GM21423 (cell line): ENCODE data around the gene ATP6V0E1.
"Not testable (repeated sequence)": the region's sequence is repeated elsewhere in the genome, so short reads cannot be mapped to it uniquely, and the experiment has no call there.

Experiments
- ATAC-seq: cut with Tn5 transposase; IDR thresholded peaks from one replicate; pipeline ENCODE4 v1.9.1; 2021; ENCODE audit warnings: mild to moderate bottlenecking, moderate library complexity; ENCODE audit not compliant: unreplicated experiment

Gene ATP6V0E1

GRCh38 chr5:173032730-173033129, 49.2 kb downstream of the ATP6V0E1 start:
- no peak for ATAC-seq

DNA sequence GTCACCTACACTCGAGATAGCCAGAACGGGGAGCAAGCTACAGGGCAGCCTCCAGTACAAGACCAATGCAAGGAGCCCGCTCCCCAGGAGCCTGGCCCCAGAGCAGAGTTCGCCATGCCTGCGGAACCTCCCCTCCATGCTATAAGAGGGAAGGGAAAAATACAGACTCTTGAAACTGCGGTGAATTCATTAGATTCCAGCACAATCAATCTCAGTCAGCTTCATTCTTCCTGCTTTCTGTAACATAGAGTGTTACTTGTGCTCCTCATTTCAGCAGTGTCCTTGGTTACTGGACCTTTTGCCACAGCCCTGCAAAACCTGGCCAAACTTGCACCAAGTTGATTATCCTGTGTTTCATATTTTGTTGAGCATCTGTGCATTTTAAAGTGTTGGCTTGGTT, 50.4 kb downstream of the ATP6V0E1 start:
- no peak for ATAC-seq

DNA sequence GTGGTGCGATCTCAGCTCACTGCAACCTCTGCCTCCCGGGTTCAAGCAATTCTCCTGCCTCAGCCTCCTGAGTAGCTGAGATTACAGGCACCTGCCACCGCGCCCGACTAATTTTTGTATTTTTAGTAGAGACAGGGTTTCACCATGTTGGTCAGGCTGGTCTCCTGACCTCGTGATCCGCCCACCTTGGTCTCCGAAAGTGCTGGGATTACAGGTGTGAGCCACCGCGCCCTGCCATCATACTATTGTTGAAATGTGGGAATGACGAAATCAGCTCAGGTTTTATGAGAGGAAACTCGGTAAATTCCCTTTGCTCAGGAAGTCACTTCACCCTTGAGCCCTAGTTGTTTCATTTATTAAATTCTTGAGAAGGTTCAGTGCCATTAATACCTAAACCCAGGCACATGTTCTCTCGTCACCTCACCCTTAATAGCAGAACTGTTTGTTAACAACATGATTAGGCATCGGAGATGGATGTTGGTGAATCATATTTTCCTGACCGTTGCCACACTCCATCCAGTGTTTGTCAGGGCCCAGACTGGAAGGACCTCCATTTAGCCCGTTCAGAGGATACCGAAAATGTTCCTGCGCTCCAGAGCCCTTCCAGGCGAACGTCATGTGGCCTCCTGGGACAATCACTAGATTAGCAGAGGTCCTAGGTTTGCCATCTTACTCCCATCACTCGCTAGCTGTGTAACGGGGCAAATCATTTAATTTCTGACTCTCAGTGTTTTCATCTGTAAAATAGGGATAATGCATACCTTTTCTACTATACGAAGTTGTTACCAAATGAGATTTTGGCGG, 52.5 kb downstream of the ATP6V0E1 start:
- ATAC-seq = peak; percentile 55

DNA sequence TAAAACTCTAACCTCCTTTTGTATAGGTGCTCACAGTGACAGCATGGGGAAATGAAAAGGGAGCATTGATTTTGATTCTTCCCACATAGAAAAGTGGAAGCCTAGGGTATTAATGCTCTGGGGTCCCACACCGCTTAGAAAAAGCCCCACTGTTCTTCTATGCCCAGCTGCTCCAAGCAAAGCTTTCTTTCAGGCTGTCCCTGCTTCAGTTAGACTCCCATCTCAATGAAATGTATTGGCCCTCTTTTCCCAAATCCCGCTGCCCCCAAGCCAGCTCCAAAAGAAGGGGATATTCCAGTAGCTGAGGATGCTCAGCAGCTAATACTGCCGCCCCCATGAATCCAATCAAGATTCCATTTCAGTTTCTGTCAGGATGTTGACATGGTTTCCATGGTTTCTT, 55.6 kb downstream of the ATP6V0E1 start:
- ATAC-seq = no peak

- no peak for ATAC-seq
Observed at GRCh38 chr5:173039964-173040363, 56.4 kb downstream of the ATP6V0E1 start.

DNA sequence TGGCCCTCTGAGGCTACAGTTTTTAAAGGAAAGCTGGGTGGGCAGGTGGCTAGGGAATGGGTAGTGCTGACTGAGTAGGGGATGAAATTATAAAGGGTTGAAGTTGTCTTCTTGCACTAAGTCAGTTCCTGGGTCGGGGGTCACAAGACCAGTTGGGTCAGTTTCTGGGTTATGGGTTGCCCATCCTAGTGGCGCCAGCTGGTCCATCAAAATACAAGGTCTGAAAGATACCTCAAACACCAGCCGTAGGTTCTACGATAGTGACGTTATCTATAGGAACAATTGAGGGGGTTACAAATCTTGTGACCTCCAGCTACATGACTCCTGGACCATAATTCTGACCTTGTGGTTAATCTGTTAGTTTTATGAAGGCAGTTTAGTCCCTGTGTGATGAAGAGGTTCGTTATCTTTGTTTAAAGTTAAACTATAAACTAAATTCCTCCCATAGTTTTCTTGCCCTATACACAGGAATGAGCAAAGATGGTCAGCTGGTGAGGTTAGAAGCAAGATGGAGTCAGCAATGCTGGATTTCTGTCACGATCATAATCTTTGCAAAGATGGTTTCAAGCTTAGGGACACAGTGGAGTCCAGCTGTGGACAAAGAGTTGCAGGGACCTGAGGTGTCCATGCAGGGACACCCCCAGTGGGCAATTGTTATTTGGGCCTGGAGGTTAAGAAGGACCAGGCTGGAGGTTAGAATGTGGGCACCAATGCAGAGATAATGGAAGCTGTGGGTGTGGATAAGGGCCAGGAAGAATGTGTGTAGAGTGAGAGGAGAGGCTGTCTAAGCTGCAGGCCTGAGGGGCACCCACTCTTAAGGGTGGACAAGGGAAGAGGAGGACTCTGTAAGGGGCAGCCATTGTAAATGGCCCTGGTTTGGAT, 58.6 kb downstream of the ATP6V0E1 start:
- ATAC-seq = no peak

DNA sequence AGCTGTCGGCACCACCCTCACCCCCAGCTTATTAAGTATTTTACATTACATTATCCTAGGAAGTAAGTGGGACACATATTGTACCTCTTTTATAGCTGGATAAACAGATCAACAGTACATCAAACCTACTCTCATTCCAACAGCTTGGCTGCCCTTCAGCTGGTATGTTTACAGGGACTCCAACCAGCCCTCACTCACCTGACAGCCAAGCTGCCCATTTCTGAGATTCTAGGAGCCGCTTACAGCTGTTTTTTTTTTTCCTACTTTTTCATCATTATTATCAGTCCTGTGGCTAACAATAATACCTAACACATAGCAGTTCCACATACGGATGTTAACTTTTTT, 59.2 kb downstream of the ATP6V0E1 start:
- ATAC-seq = no peak

GRCh38 chr5:173045474-173045873, 61.9 kb downstream of the ATP6V0E1 start:
- ATAC-seq = no peak

DNA sequence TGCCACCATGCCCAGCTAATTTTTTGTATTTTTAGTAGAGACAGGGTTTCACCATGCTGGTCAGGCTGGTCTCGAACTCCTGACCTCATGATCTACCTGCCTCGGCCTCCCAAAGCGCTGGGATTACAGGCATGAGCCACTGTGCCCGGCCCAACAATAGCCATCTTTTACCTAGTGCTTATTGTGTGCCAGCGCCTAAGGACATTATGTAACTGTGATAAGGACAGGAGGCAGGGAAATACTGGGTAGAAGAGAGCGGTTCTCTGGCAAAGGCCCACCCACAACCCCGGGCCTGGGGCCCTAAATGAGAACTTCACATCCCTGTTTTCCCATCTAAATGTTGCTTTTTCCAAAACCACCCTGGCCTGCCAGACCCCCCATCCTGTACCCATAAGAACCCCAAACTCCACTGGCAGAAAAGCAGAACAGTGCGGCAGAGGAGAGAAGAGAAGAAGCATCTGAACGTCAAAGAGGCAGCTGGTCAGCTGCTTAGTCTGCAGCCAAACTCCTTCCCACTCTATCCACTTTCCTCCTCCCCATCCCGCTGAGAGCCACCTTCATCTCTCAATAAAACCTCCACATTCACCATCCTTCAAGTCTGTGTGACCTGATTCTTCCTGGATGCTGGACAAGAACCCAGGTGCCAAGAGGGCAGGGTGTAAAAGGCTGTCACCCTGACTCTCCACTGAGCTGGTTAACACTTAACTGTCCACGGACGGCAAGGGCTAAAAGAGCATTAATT, 63.7 kb downstream of the ATP6V0E1 start:
- not testable (repeated sequence) for ATAC-seq

DNA sequence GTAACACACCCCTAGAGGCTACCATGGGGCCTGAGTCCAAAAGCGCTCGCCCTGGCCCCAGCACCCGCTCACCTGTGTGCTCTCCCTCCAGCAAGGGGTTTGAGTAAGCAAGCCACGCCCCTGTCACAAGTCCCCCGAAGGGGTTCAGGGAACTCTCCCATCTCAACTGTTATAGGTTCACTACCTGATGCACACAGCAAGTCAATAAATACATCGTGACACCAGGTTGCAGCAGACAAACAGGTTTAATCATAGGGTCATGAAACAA, 64.2 kb downstream of the ATP6V0E1 start:
- ATAC-seq = no peak

GRCh38 chr5:173050791-173051190, 67.2 kb downstream of the ATP6V0E1 start:
- no peak for ATAC-seq

DNA sequence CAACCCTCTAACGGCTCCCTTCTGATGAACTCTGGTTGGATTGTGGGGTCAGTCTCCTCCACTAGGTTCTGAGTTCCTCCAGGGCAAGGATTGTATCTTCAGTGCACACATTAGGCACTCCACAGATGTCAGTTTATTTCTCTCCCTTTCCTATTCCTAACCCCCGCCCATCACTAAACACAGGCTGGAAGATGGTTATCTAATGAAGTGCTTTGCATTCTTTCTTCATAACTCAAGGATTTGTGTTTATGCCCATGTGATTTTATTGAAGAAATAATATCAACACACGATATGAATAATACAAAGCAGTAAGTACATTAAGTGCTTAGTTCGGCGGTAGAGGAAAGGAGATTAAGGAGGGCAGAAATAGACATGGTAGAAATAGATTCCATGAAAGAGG, 68.2 kb downstream of the ATP6V0E1 start:
- no peak for ATAC-seq

GRCh38 chr5:173053041-173053440, 69.5 kb downstream of the ATP6V0E1 start:
- ATAC-seq = no peak

DNA sequence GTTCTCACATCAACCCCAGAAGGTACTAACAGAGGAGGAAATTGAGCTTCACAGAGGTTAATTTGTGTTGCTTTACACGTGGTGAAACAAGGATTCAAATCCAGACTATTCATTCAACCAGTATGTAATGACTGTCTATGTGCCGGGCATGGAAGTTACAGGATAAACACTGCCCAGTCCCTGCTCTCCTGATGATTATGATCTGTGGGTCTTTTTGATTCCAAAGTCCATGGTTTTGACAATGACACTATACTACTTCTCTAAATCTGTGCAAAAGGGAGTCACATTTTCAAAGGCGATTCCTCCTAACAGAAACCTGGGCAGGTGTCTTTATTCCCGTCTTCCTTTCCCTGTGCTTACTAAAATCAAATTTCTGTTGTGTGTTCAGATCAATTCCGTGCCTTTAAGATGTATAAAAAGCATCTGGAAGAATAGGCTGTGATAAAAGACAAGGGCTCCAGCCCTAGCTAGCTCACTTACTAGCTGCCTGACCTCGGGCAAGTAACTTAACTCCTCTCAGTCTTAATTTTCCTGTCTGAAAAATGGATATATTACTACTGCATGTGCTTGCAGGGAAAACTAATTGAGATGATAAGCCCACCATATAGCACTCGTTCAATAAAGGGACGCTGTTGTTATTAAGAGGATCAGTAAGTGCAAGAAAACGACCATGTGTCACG, 71.6 kb downstream of the ATP6V0E1 start:
- ATAC-seq = no peak

GRCh38 chr5:173055722-173055982, 72.1 kb downstream of the ATP6V0E1 start:
- peak; percentile 0 for ATAC-seq

GRCh38 chr5:173055983-173056782, 72.6 kb downstream of the ATP6V0E1 start, which contains the start of gene CREBRF:
TSS of gene CREBRF (plus strand) at chr5:173056352. CDS start at chr5:173080776, 24,424 bp downstream.
- peak; percentile 75 for ATAC-seq

DNA sequence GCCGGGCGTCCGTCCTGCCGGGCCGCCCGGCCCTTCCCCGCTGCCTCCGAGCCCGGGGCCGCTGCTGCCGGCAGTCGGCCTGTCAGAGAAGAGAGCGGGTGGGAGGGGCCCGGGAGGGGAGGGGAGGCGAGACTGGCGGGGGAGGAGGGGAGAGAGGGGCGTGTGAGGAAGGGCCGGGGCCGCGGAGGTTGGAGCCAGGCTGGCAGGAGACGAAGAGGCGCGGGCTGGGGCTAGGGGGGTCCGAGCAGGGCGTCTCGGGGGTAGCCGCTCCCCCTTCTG, 73.2 kb downstream of the ATP6V0E1 start:
- peak; percentile 22 for ATAC-seq

DNA sequence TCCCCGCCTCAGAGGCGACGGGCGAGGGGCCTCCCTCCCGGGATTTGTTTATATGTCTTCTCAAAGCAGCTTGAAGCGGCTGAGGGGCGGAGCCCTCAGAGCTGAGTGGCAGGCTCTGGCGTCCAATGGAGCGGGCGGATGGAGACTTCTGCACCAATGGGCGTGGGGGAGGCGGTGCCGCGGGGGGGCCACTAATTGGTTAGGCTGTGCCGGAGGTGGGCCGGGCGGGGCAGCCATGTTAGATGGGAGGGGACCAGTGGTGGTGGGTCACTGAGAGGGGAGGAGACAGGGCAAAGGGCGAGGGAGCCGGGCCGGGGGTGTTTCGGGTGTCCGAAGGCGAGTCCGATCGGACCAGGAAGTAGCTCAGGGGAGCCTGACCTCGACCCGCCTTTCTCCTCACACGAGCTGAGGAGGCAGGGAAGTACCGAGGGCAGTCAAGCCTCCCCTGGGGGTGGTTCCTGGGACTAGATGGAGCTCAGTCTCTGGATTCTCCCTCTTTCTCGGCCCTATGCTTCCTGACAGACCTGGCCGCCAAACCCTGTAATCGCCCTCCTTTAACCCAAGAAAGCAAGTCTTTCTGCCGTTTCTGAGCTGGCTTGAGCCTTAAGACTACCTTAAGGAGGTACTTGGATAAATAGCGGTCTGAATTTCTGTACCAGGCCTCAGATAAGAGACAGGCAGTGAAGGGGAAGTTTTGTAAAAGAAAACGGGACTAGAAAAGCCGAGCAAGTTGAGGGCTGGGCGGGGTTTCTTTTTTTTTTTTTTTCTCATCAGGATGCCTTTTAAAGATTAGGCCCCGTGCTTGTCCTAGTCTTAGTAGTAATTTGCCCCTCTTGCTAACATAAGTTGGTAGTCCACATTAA, 73.7 kb downstream of the ATP6V0E1 start:
- ATAC-seq = peak; percentile 75

- ATAC-seq = no peak
Observed at GRCh38 chr5:173062141-173062540, 78.6 kb downstream of the ATP6V0E1 start.

- ATAC-seq = no peak
Observed at GRCh38 chr5:173065155-173065554, 81.6 kb downstream of the ATP6V0E1 start.
